Activated naive CD8-positive, alpha-beta T cell (primary cell): ENCODE data around the gene LDAH.
"Not testable (repeated sequence)": the region's sequence is repeated elsewhere in the genome, so short reads cannot be mapped to it uniquely, and the experiment has no call there.

Experiments
- H3K27ac Mint-ChIP-seq: one replicate; pipeline ENCODE4 v1.8.0; 2021; ENCODE audit warnings: mixed read lengths
- H3K27me3 Mint-ChIP-seq: one replicate; pipeline ENCODE4 v1.8.0; 2021; ENCODE audit warnings: mixed read lengths
- H3K36me3 Mint-ChIP-seq: one replicate; pipeline ENCODE4 v1.8.0; 2021; ENCODE audit warnings: mixed read lengths
- H3K4me1 Mint-ChIP-seq: one replicate; pipeline ENCODE4 v1.8.0; 2021; ENCODE audit warnings: low read depth, mixed read lengths
- H3K4me3 Mint-ChIP-seq: one replicate; pipeline ENCODE4 v1.8.0; 2021; ENCODE audit warnings: mild to moderate bottlenecking, mixed read lengths
- H3K9me3 Mint-ChIP-seq: one replicate; pipeline ENCODE4 v1.8.0; 2021; ENCODE audit warnings: low read depth, mixed read lengths

The LDAH gene

DNA sequence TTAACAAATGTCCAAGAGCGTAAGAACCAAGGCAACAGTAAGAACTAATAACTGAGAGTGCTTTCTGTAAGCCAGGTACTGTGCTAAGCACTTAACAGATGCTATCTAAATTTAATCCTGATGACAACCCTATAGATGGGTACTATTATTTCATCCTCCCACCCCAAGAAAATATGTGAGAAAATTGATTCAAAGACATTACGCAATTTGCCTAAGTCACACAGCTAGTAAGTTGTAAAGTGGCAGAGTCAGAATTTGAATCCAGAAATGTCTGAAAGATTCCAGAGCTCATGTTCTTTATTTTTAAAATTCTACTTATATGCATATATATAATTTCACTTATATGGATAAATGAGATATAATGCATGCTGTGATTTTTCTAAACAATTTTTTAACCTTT lies 10.1 kb downstream of the LDAH start:
- no peak overlapping the region for H3K27ac Mint-ChIP-seq
- no peaks in the 10 kb centered on the region for H3K9me3 Mint-ChIP-seq
- no peaks in the 10 kb centered on the region for H3K27me3 Mint-ChIP-seq
- no peak overlapping the region for H3K4me3 Mint-ChIP-seq
- H3K4me1 Mint-ChIP-seq: peaks cover 20% of the 10 kb centered on the region
- H3K36me3 Mint-ChIP-seq: peaks cover 8% of the 10 kb centered on the region

- Mint-ChIP-seq H3K27ac (no peak overlapping the region), H3K27me3 (no peaks in the 10 kb centered on the region), H3K4me1 (peaks cover 20% of the 10 kb centered on the region), H3K9me3 (no peaks in the 10 kb centered on the region), H3K36me3 (peaks cover 3% of the 10 kb centered on the region), H3K4me3 (no peak overlapping the region)
Measured at GRCh38 chr2:20806286-20806685, 16.6 kb downstream of the LDAH start.

GRCh38 chr2:20803974-20804373 lies 18.9 kb downstream of the LDAH start:
- Mint-ChIP-seq H3K4me1 (peaks cover 18% of the 10 kb centered on the region), H3K4me3 (no peak overlapping the region), H3K9me3 (no peaks in the 10 kb centered on the region), H3K27me3 (no peaks in the 10 kb centered on the region), H3K36me3 (peaks cover 9% of the 10 kb centered on the region), H3K27ac (peak overlapping the region; percentile 22)

- peaks cover 12% of the 10 kb centered on the region for H3K36me3 Mint-ChIP-seq
- H3K4me3 Mint-ChIP-seq: no peak overlapping the region
- no peaks in the 10 kb centered on the region for H3K9me3 Mint-ChIP-seq
- no peaks in the 10 kb centered on the region for H3K27me3 Mint-ChIP-seq
- H3K4me1 Mint-ChIP-seq: peaks cover 18% of the 10 kb centered on the region
- peak overlapping the region; percentile 6 for H3K27ac Mint-ChIP-seq
Measured at GRCh38 chr2:20803226-20803682, 19.6 kb downstream of the LDAH start.

DNA sequence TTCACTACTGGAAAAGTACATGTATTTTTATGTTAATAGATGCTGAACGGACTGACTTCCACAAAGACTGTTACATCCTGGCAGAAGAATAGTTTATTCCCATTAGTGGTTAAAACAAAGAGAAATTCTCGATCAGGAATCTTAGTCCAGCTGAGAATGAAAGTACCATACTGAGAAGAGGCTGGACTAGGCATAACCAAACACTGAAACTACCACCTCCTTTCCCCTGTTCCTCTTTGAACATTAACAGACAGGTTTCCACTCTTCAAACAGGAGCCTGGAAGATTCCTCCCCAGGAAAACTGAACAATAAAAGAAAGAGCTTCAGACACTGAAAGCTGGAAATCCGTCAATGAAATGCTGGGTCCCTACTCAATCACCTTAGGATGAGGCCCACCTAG lies 25.8 kb downstream of the LDAH start:
- H3K4me3 Mint-ChIP-seq: no peak overlapping the region
- peaks cover 57% of the 10 kb centered on the region for H3K36me3 Mint-ChIP-seq
- H3K4me1 Mint-ChIP-seq: peaks cover 21% of the 10 kb centered on the region
- no peaks in the 10 kb centered on the region for H3K27me3 Mint-ChIP-seq
- peaks cover 19% of the 10 kb centered on the region for H3K9me3 Mint-ChIP-seq
- no peak overlapping the region for H3K27ac Mint-ChIP-seq

GRCh38 chr2:20796374-20796791 lies 26.5 kb downstream of the LDAH start:
- peaks cover 61% of the 10 kb centered on the region for H3K36me3 Mint-ChIP-seq

GRCh38 chr2:20793944-20794343 lies 29.0 kb downstream of the LDAH start:
- Mint-ChIP-seq H3K36me3 (peaks cover 67% of the 10 kb centered on the region), H3K9me3 (peaks cover 19% of the 10 kb centered on the region), H3K4me1 (peaks cover 18% of the 10 kb centered on the region)
- not testable (repeated sequence) for H3K4me3 Mint-ChIP-seq, H3K27ac Mint-ChIP-seq, H3K27me3 Mint-ChIP-seq

More at GRCh38 chr2:20796374-20796791, 26.5 kb downstream of the LDAH start:
- Mint-ChIP-seq H3K27me3 (no peaks in the 10 kb centered on the region), H3K4me1 (peaks cover 21% of the 10 kb centered on the region), H3K27ac (no peak overlapping the region), H3K4me3 (no peak overlapping the region), H3K9me3 (peaks cover 19% of the 10 kb centered on the region)

- Mint-ChIP-seq H3K4me3 (no peak overlapping the region), H3K4me1 (no peaks in the 10 kb centered on the region), H3K9me3 (no peaks in the 10 kb centered on the region), H3K27me3 (no peaks in the 10 kb centered on the region), H3K36me3 (peaks cover 25% of the 10 kb centered on the region), H3K27ac (no peak overlapping the region)
Measured at GRCh38 chr2:20781656-20782265, 41.1 kb downstream of the LDAH start.

DNA sequence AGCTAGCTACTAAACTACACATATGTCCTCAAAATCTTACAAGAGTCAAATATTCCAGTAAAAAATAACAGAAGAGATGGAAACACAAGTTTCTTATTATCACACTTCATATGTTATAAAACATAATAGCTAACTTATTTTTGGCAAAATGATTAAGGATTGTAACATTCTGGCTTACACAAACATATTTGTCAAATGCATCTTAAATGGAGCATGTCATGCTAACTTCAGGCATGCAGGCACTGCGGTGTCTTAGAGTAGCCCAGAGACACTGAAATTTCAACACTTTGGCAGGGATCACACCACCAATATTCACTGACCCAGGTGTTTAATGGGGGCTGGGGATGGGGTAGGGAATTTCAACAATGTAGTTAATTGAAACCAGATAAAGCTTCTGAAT lies 51.6 kb downstream of the LDAH start:
- Mint-ChIP-seq H3K27me3 (no peaks in the 10 kb centered on the region), H3K27ac (no peak overlapping the region), H3K36me3 (peaks cover 33% of the 10 kb centered on the region), H3K4me3 (no peak overlapping the region), H3K4me1 (no peaks in the 10 kb centered on the region), H3K9me3 (no peaks in the 10 kb centered on the region)

- Mint-ChIP-seq H3K4me1 (peaks cover 4% of the 10 kb centered on the region), H3K27ac (no peak overlapping the region), H3K4me3 (no peak overlapping the region), H3K27me3 (no peaks in the 10 kb centered on the region), H3K9me3 (no peaks in the 10 kb centered on the region), H3K36me3 (peaks cover 25% of the 10 kb centered on the region)
Measured at GRCh38 chr2:20766798-20767644, 55.9 kb downstream of the LDAH start.

DNA sequence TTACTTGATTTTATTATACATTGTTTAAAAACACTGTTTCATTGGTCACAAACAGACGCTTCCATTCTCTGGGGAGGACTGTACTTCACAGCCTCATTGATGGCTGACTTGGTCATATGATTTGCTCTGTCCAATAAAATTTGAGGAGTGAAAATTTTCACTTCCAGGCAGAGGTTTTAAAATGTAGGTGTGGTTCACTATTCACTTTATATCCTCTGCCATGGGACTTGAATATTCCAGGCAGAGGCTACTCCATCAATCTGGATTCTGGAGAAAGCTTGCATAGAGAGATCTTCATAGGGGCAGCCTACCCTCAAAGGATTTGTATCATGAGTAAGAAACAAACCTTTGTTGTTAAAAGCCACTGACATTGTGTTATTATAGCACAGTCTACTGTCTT lies 56.7 kb downstream of the LDAH start:
- Mint-ChIP-seq H3K36me3 (peaks cover 23% of the 10 kb centered on the region), H3K27me3 (no peaks in the 10 kb centered on the region), H3K27ac (no peak overlapping the region), H3K9me3 (peaks cover 5% of the 10 kb centered on the region), H3K4me3 (no peak overlapping the region), H3K4me1 (peaks cover 4% of the 10 kb centered on the region)

- Mint-ChIP-seq H3K36me3 (peaks cover 25% of the 10 kb centered on the region), H3K4me1 (peaks cover 4% of the 10 kb centered on the region), H3K27me3 (no peaks in the 10 kb centered on the region), H3K4me3 (no peak overlapping the region), H3K9me3 (peaks cover 12% of the 10 kb centered on the region), H3K27ac (no peak overlapping the region)
Measured at GRCh38 chr2:20762945-20763683, 59.8 kb downstream of the LDAH start.

- peaks cover 4% of the 10 kb centered on the region for H3K4me1 Mint-ChIP-seq
- H3K27me3 Mint-ChIP-seq: no peaks in the 10 kb centered on the region
- peaks cover 12% of the 10 kb centered on the region for H3K9me3 Mint-ChIP-seq
- peaks cover 31% of the 10 kb centered on the region for H3K36me3 Mint-ChIP-seq
- H3K4me3 Mint-ChIP-seq: no peak overlapping the region
- H3K27ac Mint-ChIP-seq: no peak overlapping the region
Measured at GRCh38 chr2:20759487-20759886, 63.4 kb downstream of the LDAH start.

DNA sequence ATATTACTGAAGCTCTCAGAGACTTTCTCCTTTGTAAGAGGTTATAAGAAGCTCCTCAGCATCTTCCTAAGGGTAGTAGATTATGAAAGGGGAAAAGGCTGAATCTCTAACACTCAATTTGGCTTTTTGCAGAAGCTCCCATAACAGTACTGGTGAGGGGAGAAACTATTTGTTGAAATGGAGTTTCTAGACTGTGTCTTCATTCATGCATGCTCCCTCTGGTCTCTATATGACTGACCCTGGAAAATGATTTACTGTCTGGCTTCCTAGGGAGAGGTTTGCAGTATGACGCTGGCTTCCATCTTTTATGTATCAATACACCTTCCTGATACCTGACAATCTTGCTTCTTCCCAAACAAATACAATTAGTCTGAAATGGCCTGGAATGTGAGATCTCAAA lies 63.9 kb downstream of the LDAH start:
- Mint-ChIP-seq H3K4me1 (peaks cover under 1% of the 10 kb centered on the region), H3K9me3 (peaks cover 12% of the 10 kb centered on the region), H3K4me3 (no peak overlapping the region), H3K36me3 (peaks cover 32% of the 10 kb centered on the region), H3K27me3 (no peaks in the 10 kb centered on the region), H3K27ac (no peak overlapping the region)
